IMR-90 (cell line): ENCODE measurements around the gene NCAPD3. TPM values are rescaled to one million over a fixed set of nuclear protein-coding genes. Genes with fewer than 3 reads are reported as not detected.

Source experiments
- ATAC-seq: fragments of 200-7000 bp; cut with Tn5 transposase; 2 replicates; pipeline ENCODE4 v1.9.1; 2020; ENCODE audit warnings: low read depth, mild to moderate bottlenecking, moderate library complexity
- BruUV-seq: library from RNA; stranded (reverse); fragments of 400-500 nt; replicated peaks from 2 replicates; lab custom pipeline; 2021; lab: Mats Ljungman, UMichigan
- CTCF ChIA-PET: fragments of 300-600 bp; formaldehyde crosslinking; extraction: SDS; loops from one replicate; lab custom pipeline; 2021; ENCODE audit warnings: antibody characterized with exemption; lab: Yijun Ruan, JAX
- POLR2A ChIA-PET: fragments of 300-600 bp; sonication (Branson Sonifier 250); formaldehyde crosslinking; loops from one replicate; lab custom pipeline; 2022; ENCODE audit warnings: antibody characterized with exemption; ENCODE audit not compliant: unreplicated experiment; lab: Charles Lee
- DNase-seq: peaks from one replicate; pipeline ENCODE4 v3.0.0; 2013
- H2AFZ ChIP-seq: replicated peaks from 2 replicates; pipeline ENCODE3; 2013; ENCODE audit warnings: low read length, mild to moderate bottlenecking; ENCODE audit not compliant: poor library complexity
- H2AK5ac ChIP-seq: 2 replicates; pipeline ENCODE4 v1.6.1; 2013; ENCODE audit warnings: low read depth, low read length, inconsistent platforms
- H2AK9ac ChIP-seq: replicated peaks from 2 replicates; pipeline ENCODE3; 2013; ENCODE audit warnings: mild to moderate bottlenecking, low read depth, low read length, moderate library complexity; ENCODE audit not compliant: poor library complexity
- H2BK120ac ChIP-seq: 2 replicates; pipeline ENCODE4 v1.6.1; 2013; ENCODE audit warnings: low read depth, low read length, inconsistent platforms
- H2BK15ac ChIP-seq: 3 replicates; pipeline ENCODE4 v1.6.1; 2013; ENCODE audit warnings: low read depth, low read length, inconsistent platforms
- H2BK20ac ChIP-seq: 2 replicates; pipeline ENCODE4 v1.6.1; 2013; ENCODE audit warnings: low read depth, mild to moderate bottlenecking, inconsistent platforms, low read length, moderate library complexity
- H2BK5ac ChIP-seq: 2 replicates; pipeline ENCODE4 v1.6.1; 2013; ENCODE audit warnings: mild to moderate bottlenecking, low read depth, low read length, inconsistent platforms; ENCODE audit not compliant: poor library complexity, severe bottlenecking
- H3K14ac ChIP-seq: replicated peaks from 2 replicates; pipeline ENCODE4 v1.6.1; 2013; ENCODE audit warnings: low read depth, low read length, inconsistent platforms
- H3K18ac ChIP-seq: 2 replicates; pipeline ENCODE4 v1.6.1; 2013; ENCODE audit warnings: low read depth, low read length, control low read depth
- H3K23ac ChIP-seq: 2 replicates; pipeline ENCODE4 v1.6.1; 2013; ENCODE audit warnings: low read depth, low read length, inconsistent platforms
- H3K27ac ChIP-seq: 2 replicates; pipeline ENCODE4 v1.5.1; 2013; ENCODE audit warnings: mild to moderate bottlenecking, control low read depth, low read length; ENCODE audit not compliant: insufficient read depth
- H3K27me3 ChIP-seq: 2 replicates; pipeline ENCODE4 v1.6.1; 2013; ENCODE audit warnings: low read length; ENCODE audit not compliant: control insufficient read depth, insufficient read depth
- H3K36me3 ChIP-seq: 2 replicates; pipeline ENCODE4 v1.6.1; 2013; ENCODE audit warnings: low read length, mixed read lengths; ENCODE audit not compliant: control insufficient read depth, insufficient read depth
- H3K4ac ChIP-seq: 2 replicates; pipeline ENCODE4 v1.6.1; 2013; ENCODE audit warnings: low read depth, low read length, inconsistent platforms
- H3K4me1 ChIP-seq: 2 replicates; pipeline ENCODE4 v1.6.1; 2013; ENCODE audit warnings: low read length, mixed read lengths; ENCODE audit not compliant: control insufficient read depth, insufficient read depth
- H3K4me2 ChIP-seq: 2 replicates; pipeline ENCODE4 v1.6.1; 2013; ENCODE audit warnings: low read depth, mild to moderate bottlenecking, control low read depth, low read length, moderate library complexity
- H3K4me3 ChIP-seq: 2 replicates; pipeline ENCODE4 v1.5.1; 2013; ENCODE audit warnings: low read depth, mild to moderate bottlenecking, control low read depth, low read length, moderate library complexity; ENCODE audit not compliant: insufficient read depth
- H3K56ac ChIP-seq: 2 replicates; pipeline ENCODE4 v1.6.1; 2013; ENCODE audit warnings: low read length, inconsistent platforms; ENCODE audit not compliant: insufficient read depth; ENCODE audit errors: extremely low read depth
- H3K79me1 ChIP-seq, 2 experiments: 2 replicates each; pipeline ENCODE4 v1.6.1; 2013; ENCODE audit warnings: low read length in 2 of 2, inconsistent platforms in 1 of 2, low read depth in 1 of 2
- H3K9ac ChIP-seq: 2 replicates; pipeline ENCODE4 v1.6.1; 2013; ENCODE audit warnings: low read depth, low read length, control low read depth
- H3K9me1 ChIP-seq: 2 replicates; pipeline ENCODE4 v1.6.1; 2013; ENCODE audit warnings: low read length, inconsistent platforms; ENCODE audit not compliant: insufficient read depth
- H3K9me3 ChIP-seq: 2 replicates; pipeline ENCODE4 v1.6.1; 2013; ENCODE audit warnings: low read length; ENCODE audit not compliant: control insufficient read depth, insufficient read depth
- H4K20me1 ChIP-seq: 2 replicates; pipeline ENCODE4 v1.6.1; 2013; ENCODE audit warnings: low read length, inconsistent platforms; ENCODE audit not compliant: insufficient read depth
- H4K5ac ChIP-seq: 2 replicates; pipeline ENCODE4 v1.6.1; 2013; ENCODE audit warnings: mild to moderate bottlenecking, low read depth, low read length, control low read depth
- H4K8ac ChIP-seq, 2 experiments: 2 replicates each; pipeline ENCODE4 v1.6.1; 2013; ENCODE audit warnings: low read depth in 2 of 2, low read length in 2 of 2, control low read depth in 1 of 2, inconsistent platforms in 1 of 2
- H4K91ac ChIP-seq: 2 replicates; pipeline ENCODE4 v1.6.1; 2013; ENCODE audit warnings: low read depth, low read length, inconsistent platforms; ENCODE audit not compliant: insufficient read depth
- BHLHE40 ChIP-seq: fragments of 150-350 bp; IDR thresholded peaks from 2 replicates; pipeline ENCODE4 v1.6.1; 2016; ENCODE audit warnings: mild to moderate bottlenecking, low read depth, low read length
- CEBPB ChIP-seq: IDR thresholded peaks from 2 replicates; pipeline ENCODE4 v1.6.1; 2012; ENCODE audit warnings: low read depth, low read length, improper control_type of control experiment
- CHD1 ChIP-seq: IDR thresholded peaks from 2 replicates; pipeline ENCODE4 v1.6.1; 2012; ENCODE audit warnings: low read depth, low read length, improper control_type of control experiment
- CTCF ChIP-seq: conservative IDR thresholded peaks from 2 replicates; pipeline ENCODE4 v1.5.1; 2012; ENCODE audit warnings: mild to moderate bottlenecking, low read depth, low read length, improper control_type of control experiment
- ELK1 ChIP-seq: fragments of 150-350 bp; IDR thresholded peaks from 2 replicates; pipeline ENCODE4 v1.6.1; 2016; ENCODE audit warnings: low read depth, mild to moderate bottlenecking, low read length, moderate library complexity, borderline replicate concordance
- MAFK ChIP-seq: IDR thresholded peaks from 2 replicates; pipeline ENCODE4 v1.6.1; 2012; ENCODE audit warnings: low read depth, low read length, improper control_type of control experiment
- MAZ ChIP-seq: IDR thresholded peaks from 2 replicates; pipeline ENCODE4 v1.6.1; 2012; ENCODE audit warnings: low read depth, mild to moderate bottlenecking, low read length, improper control_type of control experiment, moderate library complexity, borderline replicate concordance
- MXI1 ChIP-seq: IDR thresholded peaks from 2 replicates; pipeline ENCODE4 v1.6.1; 2012; ENCODE audit warnings: low read depth, mild to moderate bottlenecking, low read length, moderate library complexity, borderline replicate concordance
- NFE2L2 ChIP-seq: fragments of 150-350 bp; IDR thresholded peaks from 2 replicates; pipeline ENCODE4 v1.6.1; 2016; ENCODE audit warnings: low read depth, mild to moderate bottlenecking, low read length
- POLR2A ChIP-seq: IDR thresholded peaks from 2 replicates; pipeline ENCODE4 v1.6.1; 2012; ENCODE audit warnings: mild to moderate bottlenecking, low read depth, low read length
- RAD21 ChIP-seq: IDR thresholded peaks from 2 replicates; pipeline ENCODE4 v1.6.1; 2012; ENCODE audit warnings: low read length, improper control_type of control experiment
- RCOR1 ChIP-seq: IDR thresholded peaks from 2 replicates; pipeline ENCODE4 v1.6.1; 2012; ENCODE audit warnings: mild to moderate bottlenecking, low read length, improper control_type of control experiment; ENCODE audit not compliant: insufficient replicate concordance
- RFX5 ChIP-seq: IDR thresholded peaks from 2 replicates; pipeline ENCODE4 v1.8.0; 2012; ENCODE audit warnings: low read depth, mild to moderate bottlenecking, low read length, moderate library complexity
- SMC3 ChIP-seq: fragments of 150-350 bp; IDR thresholded peaks from 2 replicates; pipeline ENCODE4 v1.6.1; 2016; ENCODE audit warnings: low read depth, mild to moderate bottlenecking, antibody characterized with exemption, low read length, moderate library complexity
- USF2 ChIP-seq: fragments of 150-350 bp; IDR thresholded peaks from 2 replicates; pipeline ENCODE4 v1.6.1; 2017; ENCODE audit warnings: mild to moderate bottlenecking, antibody characterized with exemption, low read length, low read depth
- WGBS, 2 experiments: methylation state at CpG; one replicate each; pipeline versions ENCODE4 v1.1.5 to v1.1.7; 2013; ENCODE audit warnings: missing lambda C conversion rate in 2 of 2; ENCODE audit not compliant: insufficient read length in 1 of 2; ENCODE audit errors: extremely low coverage in 2 of 2; 5-methylcytosine and 5-hydroxymethylcytosine counted together
- dilution Hi-C: fragments of 300-500 bp; cut with HindIII; formaldehyde crosslinking; loops from one replicate; pipeline ENCODE4 v1.14.3; 2018; ENCODE audit warnings: low sequenced_read_pairs; ENCODE audit not compliant: unreplicated experiment
- in situ Hi-C: fragments of 300-500 bp; cut with MboI; formaldehyde crosslinking; loops from 3 replicates; pipeline ENCODE4 v1.14.3; 2019; ENCODE audit warnings: low sequenced_read_pairs, inconsistent platforms, mixed read lengths
- intact Hi-C: fragments of 100-400 bp; cut with micrococcal nuclease; formaldehyde crosslinking; loops from 2 replicates; pipeline ENCODE4 v1.10.0; 2022
- polyA plus RNA-seq, 3 experiments: library from polyadenylated mRNA; depleted of rRNA; stranded (reverse); fragments of >200 nt; gene quantifications; 2 replicates each; pipeline ENCODE4 v1.2.3, GENCODE V29; 2012; ENCODE audit warnings: low replicate concordance in 1 of 3
- total RNA-seq: library from RNA; depleted of rRNA; stranded (reverse); fragments of >200 nt; gene quantifications from 2 replicates; pipeline ENCODE4 v1.2.3, GENCODE V29; 2012

The NCAPD3 gene
- total and polyA plus RNA-seq, 2 of the 4 experiments (the other 2 are of a cell fraction): 18.0 to 19.2 TPM

GRCh38 chr11:134153147-134153905, 70.4 kb downstream of the NCAPD3 start:
- Histone ChIP-seq H3K27me3 (no peaks in the 10 kb centered on the region), H3K56ac (no peak overlapping the region), H3K23ac (no peak overlapping the region), H2BK20ac (no peak overlapping the region), H3K18ac (no peak overlapping the region), H2BK5ac (no peak overlapping the region), H3K4me1 (peaks cover 6% of the 10 kb centered on the region; the same call in 1 of the 2 replicates), H3K27ac (no peak overlapping the region), H3K14ac (no peak overlapping the region), H4K5ac (no peak overlapping the region), H3K9me3 (no peaks in the 10 kb centered on the region), H2AFZ (no peak overlapping the region), H4K91ac (no peak overlapping the region), H2AK9ac (no peak overlapping the region), H3K4me3 (no peak overlapping the region), H2BK15ac (no peak overlapping the region), H3K9me1 (no peaks in the 10 kb centered on the region), H3K4ac (no peak overlapping the region), H2BK120ac (no peak overlapping the region), H4K8ac (no peak overlapping the region), H3K36me3 (peaks cover 39% of the 10 kb centered on the region), H3K9ac (no peak overlapping the region), H2AK5ac (no peak overlapping the region), H4K20me1 (no peaks in the 10 kb centered on the region; the same call in 1 of the 2 replicates), H3K79me1 (0 out of 4 replicates have a peak, but pooled peaks cover 0 to 3% of the 10 kb centered on the region in 2 experiments), H3K4me2 (no peak overlapping the region)
- DNase-seq (no peak), ATAC-seq (no peak)
- WGBS, 2 experiments: 96% methylated on average over 9 of the region's 30 CpGs; no CpG with 5 or more reads in 1 of the 2 experiments
- in situ Hi-C loops: no loop called here
- dilution Hi-C loops: no loop called here
- TF ChIP-seq MXI1: no peak
- no peak for TF ChIP-seq CTCF
- no peak for TF ChIP-seq CEBPB
- TF ChIP-seq NFE2L2: no peak
- TF ChIP-seq MAFK: no peak
- TF ChIP-seq SMC3: no peak
- no peak for TF ChIP-seq RAD21
- no peak for TF ChIP-seq POLR2A
- TF ChIP-seq USF2: no peak
- no peak for TF ChIP-seq MAZ
- no peak for TF ChIP-seq RCOR1
- TF ChIP-seq BHLHE40: no peak
- no peak for TF ChIP-seq ELK1
- no peak for TF ChIP-seq CHD1
- no peak for TF ChIP-seq RFX5
- intact Hi-C loops: no loop called here
- BruUV-seq: no TSS peak
- ChIA-PET CTCF (no interaction called here), POLR2A (no interaction called here)
